Duodenal mucosa (tissue), 2 donors: ENCODE measurements around the gene MITF.

Experiments
- H3K27ac ChIP-seq: one replicate; pipeline ENCODE4 v1.7.0; 2013; ENCODE audit warnings: low read depth, low read length
- H3K27me3 ChIP-seq, 2 donors: one replicate each; pipeline ENCODE4 v1.7.0; 2013; ENCODE audit warnings: low read length in 2 of 2, control low read depth in 1 of 2; ENCODE audit not compliant: insufficient read depth in 2 of 2, control insufficient read depth in 1 of 2
- H3K36me3 ChIP-seq, 2 donors: one replicate each; pipeline ENCODE4 v1.7.0; 2013; ENCODE audit warnings: low read length in 2 of 2, control low read depth in 1 of 2; ENCODE audit not compliant: insufficient read depth in 2 of 2, control insufficient read depth in 1 of 2
- H3K4me1 ChIP-seq, 2 donors: one replicate each; pipeline ENCODE4 v1.7.0; 2013; ENCODE audit warnings: low read length in 2 of 2, control low read depth in 1 of 2; ENCODE audit not compliant: insufficient read depth in 2 of 2, control insufficient read depth in 1 of 2
- H3K4me3 ChIP-seq, 2 donors: one replicate each; pipeline ENCODE4 v1.7.0; 2013; ENCODE audit warnings: low read length in 2 of 2, low read depth in 1 of 2
- H3K9ac ChIP-seq, 2 donors: one replicate each; pipeline ENCODE4 v1.7.0; 2013; ENCODE audit warnings: low read length in 2 of 2, low read depth in 1 of 2
- H3K9me3 ChIP-seq, 2 donors: one replicate each; pipeline ENCODE4 v1.7.0; 2013; ENCODE audit warnings: low read length in 2 of 2, control low read depth in 1 of 2; ENCODE audit not compliant: control insufficient read depth in 1 of 2

Gene MITF

GRCh38 chr3:69867941-69868505 is 128.8 kb downstream of the MITF start:
- no peak overlapping the region for H3K4me3 ChIP-seq
- H3K9me3 ChIP-seq: no peaks in the 10 kb centered on the region
- no peaks in the 10 kb centered on the region for H3K27me3 ChIP-seq
- no peak overlapping the region for H3K27ac ChIP-seq
- peaks cover 4% of the 10 kb centered on the region in 2 donors for H3K4me1 ChIP-seq
- H3K9ac ChIP-seq: no peak overlapping the region
- no peaks in the 10 kb centered on the region for H3K36me3 ChIP-seq

DNA sequence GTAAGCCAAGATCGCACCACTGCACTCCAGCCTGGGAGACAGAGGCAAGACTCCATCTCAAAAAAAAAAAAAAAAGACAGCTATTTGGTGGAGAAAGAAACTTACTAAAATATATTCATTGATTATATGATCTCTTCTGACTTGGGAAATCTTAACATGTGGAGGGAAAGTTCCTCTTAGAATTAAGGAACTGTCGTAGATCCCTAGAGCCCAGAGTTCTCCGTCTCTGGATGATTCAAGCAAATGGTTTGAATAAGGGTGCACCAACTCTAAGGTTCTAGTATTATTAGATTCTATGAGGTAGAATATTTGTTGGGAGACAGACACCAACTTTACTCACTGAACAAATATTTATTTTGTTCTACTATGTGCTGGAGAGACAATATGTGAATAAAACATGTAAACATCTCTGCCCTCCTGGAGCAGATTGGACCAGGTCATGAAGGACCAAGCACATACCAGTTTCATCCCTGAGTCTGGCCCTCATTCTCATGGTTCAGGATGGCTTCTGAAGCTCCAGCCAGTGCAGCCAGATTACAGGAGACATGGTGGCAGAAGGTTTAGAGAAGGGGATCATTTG is 129.7 kb downstream of the MITF start:
- no peaks in the 10 kb centered on the region for H3K9me3 ChIP-seq
- no peak overlapping the region for H3K27ac ChIP-seq
- H3K4me3 ChIP-seq: no peak overlapping the region
- no peaks in the 10 kb centered on the region for H3K27me3 ChIP-seq
- H3K9ac ChIP-seq: no peak overlapping the region
- peaks cover 4% of the 10 kb centered on the region in 2 donors for H3K4me1 ChIP-seq
- H3K36me3 ChIP-seq: no peaks in the 10 kb centered on the region

GRCh38 chr3:69869643-69870042 is 130.4 kb downstream of the MITF start:
- Histone ChIP-seq H3K9ac (no peak overlapping the region), H3K36me3 (no peaks in the 10 kb centered on the region), H3K27me3 (no peaks in the 10 kb centered on the region), H3K4me1 (peaks cover 4% of the 10 kb centered on the region in 2 donors), H3K9me3 (no peaks in the 10 kb centered on the region), H3K27ac (no peak overlapping the region), H3K4me3 (no peak overlapping the region)

DNA sequence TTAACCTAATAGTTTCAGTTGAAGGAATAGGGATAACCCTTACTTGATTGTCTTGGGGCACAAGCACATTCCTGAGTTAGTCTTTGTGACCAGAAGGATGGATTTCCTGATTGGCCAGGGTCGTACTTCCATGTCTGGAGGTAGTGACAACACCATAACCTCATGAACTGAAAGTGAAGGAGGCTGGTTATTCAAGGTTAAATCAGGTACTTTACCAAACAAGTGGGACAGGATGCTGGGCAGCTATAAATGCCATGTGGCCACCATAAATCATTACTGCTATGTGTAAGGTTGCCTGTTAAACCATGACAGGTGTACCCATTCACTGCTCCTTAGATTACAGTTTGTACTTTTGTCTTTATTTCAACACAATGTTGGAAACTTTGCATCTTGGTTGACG is 132.0 kb downstream of the MITF start:
- no peak overlapping the region for H3K27ac ChIP-seq
- no peaks in the 10 kb centered on the region for H3K27me3 ChIP-seq
- H3K4me1 ChIP-seq: peaks cover 0 to 4% of the 10 kb centered on the region in 2 donors
- no peaks in the 10 kb centered on the region for H3K9me3 ChIP-seq
- no peak overlapping the region for H3K9ac ChIP-seq
- no peaks in the 10 kb centered on the region for H3K36me3 ChIP-seq
- no peak overlapping the region for H3K4me3 ChIP-seq

DNA sequence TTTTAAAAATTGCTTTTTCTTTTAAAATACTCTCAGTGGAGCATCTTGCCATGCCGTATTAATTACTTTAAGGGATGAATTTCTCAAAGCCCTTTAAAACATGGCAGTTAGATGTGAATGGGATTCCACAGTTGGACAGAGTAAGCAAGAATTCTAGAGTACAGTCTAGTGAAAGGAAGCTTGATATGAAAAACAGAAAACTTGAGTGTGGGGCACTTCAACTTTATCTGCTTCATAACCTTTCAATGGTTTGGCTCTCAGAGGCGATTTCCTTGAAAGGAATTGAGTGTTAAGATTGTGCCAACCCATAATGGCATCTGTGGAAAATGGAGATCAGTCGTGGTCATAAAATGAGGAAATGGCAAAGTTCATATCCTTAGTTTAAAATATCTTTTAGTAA is 132.6 kb downstream of the MITF start:
- Histone ChIP-seq H3K4me3 (no peak overlapping the region), H3K9ac (no peak overlapping the region), H3K36me3 (no peaks in the 10 kb centered on the region), H3K27ac (no peak overlapping the region), H3K9me3 (no peaks in the 10 kb centered on the region), H3K4me1 (peaks cover 0 to 4% of the 10 kb centered on the region in 2 donors), H3K27me3 (no peaks in the 10 kb centered on the region)

DNA sequence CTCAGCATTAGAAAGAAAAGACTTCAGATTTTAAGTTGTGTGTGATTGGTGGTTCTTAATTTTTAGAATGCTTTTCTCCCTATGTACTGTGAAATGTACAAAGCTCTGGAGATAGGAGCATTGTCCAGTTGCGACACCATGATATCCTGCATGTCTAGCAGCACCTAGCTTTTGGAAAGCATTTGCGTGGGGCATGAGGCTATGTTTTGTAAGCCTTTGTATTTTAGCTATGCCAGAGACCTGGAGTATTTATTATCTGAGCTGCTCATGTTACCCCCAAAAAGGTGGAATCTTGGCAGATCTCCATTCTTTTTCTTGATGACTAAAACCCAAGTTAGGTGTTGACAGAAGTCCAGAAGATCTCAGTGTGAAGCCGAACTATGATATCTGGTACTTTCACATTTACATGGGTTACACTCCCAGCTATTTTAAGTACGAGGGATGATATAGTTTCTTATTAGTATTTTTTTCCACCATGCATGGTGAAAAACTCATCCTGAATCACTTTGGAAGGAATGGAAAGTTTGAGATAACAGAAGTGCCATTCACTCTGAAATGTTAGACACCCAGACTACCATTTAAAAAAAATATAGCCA is 133.6 kb downstream of the MITF start:
- H3K27ac ChIP-seq: no peak overlapping the region
- no peak overlapping the region for H3K4me3 ChIP-seq
- no peaks in the 10 kb centered on the region for H3K36me3 ChIP-seq
- H3K9me3 ChIP-seq: no peaks in the 10 kb centered on the region
- H3K4me1 ChIP-seq: peaks cover 0 to 4% of the 10 kb centered on the region in 2 donors
- no peaks in the 10 kb centered on the region for H3K27me3 ChIP-seq
- no peak overlapping the region for H3K9ac ChIP-seq

DNA sequence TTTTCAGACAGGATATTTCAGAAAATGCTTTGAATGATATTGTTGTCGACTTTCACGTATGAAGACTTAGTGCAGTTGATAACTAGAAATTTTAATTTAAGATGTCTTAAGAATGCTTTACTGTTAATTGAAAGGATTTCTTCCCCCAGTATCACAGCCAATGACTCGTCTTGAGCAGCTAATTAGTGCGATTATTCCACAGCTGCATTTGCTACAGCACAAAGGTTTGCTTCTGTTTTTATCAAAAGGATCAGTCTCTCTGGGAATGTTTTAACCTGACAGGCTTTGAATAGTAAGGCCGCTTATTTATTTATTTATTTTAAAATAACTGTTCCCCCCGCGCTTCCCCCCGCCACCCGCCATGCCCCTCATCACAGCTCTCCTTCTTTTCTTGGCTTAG is 136.8 kb downstream of the MITF start:
- no peak overlapping the region for H3K4me3 ChIP-seq
- no peak overlapping the region for H3K27ac ChIP-seq
- peaks cover 0 to 4% of the 10 kb centered on the region in 2 donors for H3K4me1 ChIP-seq
- H3K9me3 ChIP-seq: no peaks in the 10 kb centered on the region
- H3K36me3 ChIP-seq: no peaks in the 10 kb centered on the region
- no peaks in the 10 kb centered on the region for H3K27me3 ChIP-seq
- H3K9ac ChIP-seq: no peak overlapping the region

GRCh38 chr3:69878254-69878653 is 139.0 kb downstream of the MITF start:
- H3K36me3 ChIP-seq: no peaks in the 10 kb centered on the region
- no peaks in the 10 kb centered on the region for H3K9me3 ChIP-seq
- H3K4me1 ChIP-seq: no peaks in the 10 kb centered on the region
- no peaks in the 10 kb centered on the region for H3K27me3 ChIP-seq
- H3K4me3 ChIP-seq: no peak overlapping the region
- H3K27ac ChIP-seq: no peak overlapping the region
- H3K9ac ChIP-seq: no peak overlapping the region

GRCh38 chr3:69879051-69879450 is 139.8 kb downstream of the MITF start:
- no peaks in the 10 kb centered on the region for H3K36me3 ChIP-seq
- H3K9me3 ChIP-seq: no peaks in the 10 kb centered on the region
- no peaks in the 10 kb centered on the region for H3K27me3 ChIP-seq
- no peak overlapping the region for H3K9ac ChIP-seq
- H3K27ac ChIP-seq: no peak overlapping the region
- H3K4me1 ChIP-seq: no peaks in the 10 kb centered on the region
- no peak overlapping the region for H3K4me3 ChIP-seq

GRCh38 chr3:69880069-69880640 is 140.9 kb downstream of the MITF start:
- no peaks in the 10 kb centered on the region for H3K9me3 ChIP-seq
- H3K36me3 ChIP-seq: no peaks in the 10 kb centered on the region
- H3K4me1 ChIP-seq: no peaks in the 10 kb centered on the region
- no peak overlapping the region for H3K9ac ChIP-seq
- no peak overlapping the region for H3K27ac ChIP-seq
- H3K27me3 ChIP-seq: no peaks in the 10 kb centered on the region
- H3K4me3 ChIP-seq: no peak overlapping the region
